Mesenchymal stem cell (in vitro differentiated cells and primary cell): ENCODE data around the gene GSTO2.

Experiments
- DNase-seq: peaks from one replicate; pipeline ENCODE4 v3.0.0-alpha.2; 2013
- H2AFZ ChIP-seq: one replicate; pipeline ENCODE4 v1.6.1; 2013; ENCODE audit warnings: low read depth, mild to moderate bottlenecking, control low read depth, inconsistent platforms, low read length, moderate library complexity
- H2AK5ac ChIP-seq: 2 replicates; pipeline ENCODE4 v1.6.1; 2013; ENCODE audit warnings: low read length, moderate library complexity, mild to moderate bottlenecking, inconsistent platforms; ENCODE audit not compliant: severe bottlenecking
- H2BK120ac ChIP-seq: one replicate; pipeline ENCODE4 v1.6.1; 2013; ENCODE audit warnings: low read depth, mild to moderate bottlenecking, inconsistent platforms, low read length, moderate library complexity
- H2BK12ac ChIP-seq, 2 experiments: one replicate each; pipeline ENCODE4 v1.6.1; 2013; ENCODE audit warnings: inconsistent platforms in 2 of 2, low read length in 2 of 2, mild to moderate bottlenecking in 2 of 2, moderate library complexity in 2 of 2, control low read depth in 1 of 2
- H2BK15ac ChIP-seq: one replicate; pipeline ENCODE4 v1.6.1; 2013; ENCODE audit warnings: mild to moderate bottlenecking, low read depth, inconsistent platforms; ENCODE audit not compliant: poor library complexity, severe bottlenecking
- H2BK5ac ChIP-seq: 2 replicates; pipeline ENCODE4 v1.6.1; 2013; ENCODE audit warnings: low read depth, mild to moderate bottlenecking, low read length, control low read depth, inconsistent platforms; ENCODE audit not compliant: poor library complexity, severe bottlenecking
- H3K14ac ChIP-seq, 2 experiments: one replicate each; pipeline ENCODE4 v1.6.1; 2013; ENCODE audit warnings: inconsistent platforms in 2 of 2, low read length in 2 of 2, control low read depth in 1 of 2, mild to moderate bottlenecking in 1 of 2, moderate library complexity in 1 of 2
- H3K18ac ChIP-seq, 2 experiments: one replicate each; pipeline ENCODE4 v1.6.1; 2013; ENCODE audit warnings: inconsistent platforms in 2 of 2, low read length in 2 of 2, control low read depth in 1 of 2, low read depth in 1 of 2, mild to moderate bottlenecking in 1 of 2
- H3K23ac ChIP-seq, 2 experiments: one replicate each; pipeline ENCODE4 v1.6.1; 2013; ENCODE audit warnings: inconsistent platforms in 2 of 2, low read length in 2 of 2, mild to moderate bottlenecking in 2 of 2, moderate library complexity in 2 of 2, control low read depth in 1 of 2
- H3K27ac ChIP-seq: 2 replicates; pipeline ENCODE4 v1.5.1; 2013; ENCODE audit warnings: mild to moderate bottlenecking, moderate library complexity, low read length, control low read depth, inconsistent platforms; ENCODE audit not compliant: poor library complexity, severe bottlenecking
- H3K27me3 ChIP-seq, 2 experiments: 2 replicates each; pipeline versions ENCODE4 v1.6.1 to v1.7.0; 2013; ENCODE audit warnings: low read length in 2 of 2, mild to moderate bottlenecking in 2 of 2, moderate library complexity in 2 of 2, control low read depth in 1 of 2, inconsistent platforms in 1 of 2; ENCODE audit not compliant: control insufficient read depth in 1 of 2, insufficient read depth in 1 of 2
- H3K36me3 ChIP-seq, 2 experiments: 2 replicates each; pipeline versions ENCODE4 v1.6.1 to v1.7.0; 2013; ENCODE audit warnings: low read length in 2 of 2, control low read depth in 1 of 2, inconsistent platforms in 1 of 2, low read depth in 1 of 2, mild to moderate bottlenecking in 1 of 2; ENCODE audit not compliant: insufficient read depth in 2 of 2, control insufficient read depth in 1 of 2
- H3K4ac ChIP-seq, 2 experiments: one replicate each; pipeline ENCODE4 v1.6.1; 2013; ENCODE audit warnings: inconsistent platforms in 2 of 2, low read length in 2 of 2, mild to moderate bottlenecking in 2 of 2, moderate library complexity in 2 of 2, control low read depth in 1 of 2, low read depth in 1 of 2
- H3K4me1 ChIP-seq: 2 replicates; pipeline ENCODE4 v1.6.1; 2013; ENCODE audit warnings: low read depth, low read length, control low read depth; ENCODE audit not compliant: control insufficient read depth, insufficient read depth
- H3K4me2 ChIP-seq: 2 replicates; pipeline ENCODE4 v1.6.1; 2013; ENCODE audit warnings: low read length, mild to moderate bottlenecking, inconsistent platforms; ENCODE audit not compliant: poor library complexity, severe bottlenecking
- H3K4me3 ChIP-seq, 2 experiments: 2 replicates each; pipeline versions ENCODE4 v1.5.1 to v1.7.0; 2013; ENCODE audit warnings: low read length in 2 of 2, mild to moderate bottlenecking in 2 of 2, control low read depth in 1 of 2, low read depth in 1 of 2; ENCODE audit not compliant: insufficient read depth in 1 of 2
- H3K79me1 ChIP-seq: replicated peaks from 2 replicates; pipeline ENCODE4 v1.6.1; 2013; ENCODE audit warnings: mild to moderate bottlenecking, control low read depth, low read length, inconsistent platforms; ENCODE audit not compliant: poor library complexity, severe bottlenecking
- H3K9ac ChIP-seq: 2 replicates; pipeline ENCODE4 v1.7.0; 2013; ENCODE audit warnings: mild to moderate bottlenecking, low read length, moderate library complexity
- H3K9me3 ChIP-seq: 2 replicates; pipeline ENCODE4 v1.7.0; 2013; ENCODE audit warnings: mild to moderate bottlenecking, low read length; ENCODE audit not compliant: control insufficient read depth
- H4K8ac ChIP-seq: one replicate; pipeline ENCODE4 v1.6.1; 2013; ENCODE audit warnings: inconsistent platforms, mild to moderate bottlenecking, low read length, moderate library complexity
- H4K91ac ChIP-seq: one replicate; pipeline ENCODE4 v1.6.1; 2013; ENCODE audit warnings: mild to moderate bottlenecking, low read length, inconsistent platforms
- WGBS: methylation state at CpG from one replicate; pipeline ENCODE4 v1.1.7; 2013; ENCODE audit warnings: mixed read lengths; 5-methylcytosine and 5-hydroxymethylcytosine counted together

The GSTO2 gene

DNA sequence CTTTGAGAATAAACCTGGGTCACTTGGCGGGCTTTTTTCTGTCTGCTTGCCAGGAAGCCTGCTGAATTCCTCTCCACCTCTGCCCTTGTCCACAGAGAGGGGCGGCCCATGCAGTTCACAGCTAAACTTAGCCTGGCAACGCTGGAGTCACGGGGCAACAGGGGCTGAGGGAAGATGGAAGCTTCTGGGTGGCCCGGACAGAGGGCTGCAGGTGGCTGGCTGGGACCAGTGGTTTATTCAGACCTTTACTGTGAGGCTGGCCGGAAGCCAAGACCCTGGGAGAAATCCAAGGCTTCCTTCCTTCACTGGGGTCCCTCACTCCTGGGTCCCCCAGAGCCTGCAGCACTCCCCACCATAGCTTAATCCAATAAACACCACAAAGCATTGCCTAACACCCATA, 52.2 kb downstream of the GSTO2 start:
- H3K23ac ChIP-seq: no peak overlapping the region
- H2AFZ ChIP-seq: no peak overlapping the region
- H2AK5ac ChIP-seq: no peak overlapping the region
- no peak overlapping the region for H3K18ac ChIP-seq
- no peak overlapping the region for H2BK5ac ChIP-seq
- H4K8ac ChIP-seq: no peak overlapping the region
- H3K79me1 ChIP-seq: peaks cover 39% of the 10 kb centered on the region
- no peak overlapping the region for H3K4me3 ChIP-seq
- no peak overlapping the region for H2BK12ac ChIP-seq
- peak overlapping the region; percentile 21 for H3K9ac ChIP-seq
- H3K27ac ChIP-seq: no peak overlapping the region
- no peak overlapping the region for H3K4ac ChIP-seq
- H3K36me3 ChIP-seq: peaks cover 35 to 46% of the 10 kb centered on the region in 2 experiments
- WGBS: 89% methylated on average over 6 of the region's 6 CpGs
- no peak overlapping the region for H2BK120ac ChIP-seq
- no peak overlapping the region for H4K91ac ChIP-seq
- peaks cover 41% of the 10 kb centered on the region for H3K4me1 ChIP-seq
- no peak overlapping the region for H3K14ac ChIP-seq
- no peak overlapping the region for H2BK15ac ChIP-seq
- no peak for DNase-seq
- H3K27me3 ChIP-seq: no peaks in the 10 kb centered on the region
- H3K9me3 ChIP-seq: no peaks in the 10 kb centered on the region
- H3K4me2 ChIP-seq: no peak overlapping the region

DNA sequence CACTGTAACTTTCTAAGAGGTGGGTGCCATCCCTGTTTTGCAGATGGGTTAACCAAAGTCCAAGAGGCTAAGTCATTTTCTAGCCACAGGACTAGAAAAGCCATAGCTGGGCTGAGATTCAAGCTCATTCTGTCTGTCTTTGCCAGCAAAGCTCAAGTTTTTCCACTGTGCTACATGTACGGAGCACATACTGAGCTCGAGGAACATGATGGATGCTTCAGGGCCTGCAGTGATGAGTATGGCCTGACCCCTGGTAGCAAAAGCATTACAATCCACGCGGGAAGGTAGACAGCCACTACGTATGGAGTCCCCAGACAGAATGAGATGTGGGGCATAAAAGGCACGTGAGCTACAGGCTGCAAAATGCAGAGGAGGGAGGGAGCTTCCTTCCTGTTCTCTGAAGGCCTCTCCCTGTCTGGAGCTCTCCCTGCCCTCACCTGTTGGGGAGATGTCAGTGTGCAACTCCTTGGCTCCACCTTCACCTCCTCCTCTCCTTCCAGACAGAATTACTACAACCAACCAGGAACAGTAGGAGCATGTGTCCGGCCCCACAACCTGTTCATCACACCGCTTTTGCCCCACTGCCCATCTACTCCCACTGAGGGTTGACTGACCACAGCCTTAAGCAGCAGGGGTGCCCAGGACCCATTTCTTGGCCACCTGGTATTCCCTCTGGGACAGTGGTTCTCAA, 52.9 kb downstream of the GSTO2 start:
- peak overlapping the region; percentile 5 to 37 for H3K18ac ChIP-seq

DNA sequence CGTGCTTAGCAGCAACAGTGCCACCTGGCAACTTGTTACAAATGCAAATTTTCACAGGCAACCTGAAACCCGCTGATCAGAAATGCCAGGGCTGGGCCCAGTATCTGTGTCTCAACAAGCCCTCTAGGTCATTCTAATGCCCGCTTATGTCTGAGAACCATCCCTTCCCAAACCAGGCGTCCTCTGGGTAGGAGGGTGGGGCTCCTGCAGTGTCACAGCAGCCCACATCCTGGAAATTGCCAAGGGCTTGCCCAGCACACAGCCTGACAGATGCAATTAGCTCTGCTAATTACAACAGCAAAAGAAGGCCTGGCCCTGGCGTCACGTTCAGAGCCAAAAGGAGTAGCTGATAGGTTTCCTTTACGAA, 53.4 kb downstream of the GSTO2 start:
- peak overlapping the region; percentile 21 for H3K9ac ChIP-seq
- H2AFZ ChIP-seq: no peak overlapping the region
- H3K9me3 ChIP-seq: no peaks in the 10 kb centered on the region
- WGBS: 79% methylated on average over 7 of the region's 7 CpGs
- no peak overlapping the region for H3K23ac ChIP-seq
- no peak overlapping the region for H2AK5ac ChIP-seq
- no peaks in the 10 kb centered on the region for H3K27me3 ChIP-seq
- DNase-seq: no peak
- H2BK5ac ChIP-seq: no peak overlapping the region
- H2BK12ac ChIP-seq: no peak overlapping the region
- peaks cover 48% of the 10 kb centered on the region for H3K4me1 ChIP-seq
- H2BK15ac ChIP-seq: no peak overlapping the region
- no peak overlapping the region for H4K8ac ChIP-seq
- H3K79me1 ChIP-seq: peaks cover 33% of the 10 kb centered on the region
- H3K27ac ChIP-seq: no peak overlapping the region
- no peak overlapping the region for H3K14ac ChIP-seq
- H3K4me2 ChIP-seq: no peak overlapping the region
- no peak overlapping the region for H3K4me3 ChIP-seq
- no peak overlapping the region for H4K91ac ChIP-seq
- H2BK120ac ChIP-seq: no peak overlapping the region
- no peak overlapping the region for H3K4ac ChIP-seq
- peak overlapping the region; percentile 5 to 13 for H3K18ac ChIP-seq
- peaks cover 38 to 47% of the 10 kb centered on the region in 2 experiments for H3K36me3 ChIP-seq

More for the DNA sequence above, 52.9 kb downstream of the GSTO2 start:
- Histone ChIP-seq H3K27me3 (no peaks in the 10 kb centered on the region), H2BK15ac (no peak overlapping the region), H4K8ac (no peak overlapping the region), H3K27ac (no peak overlapping the region), H3K23ac (no peak overlapping the region), H2AFZ (no peak overlapping the region), H3K14ac (peak overlapping the region in 1 of 2 experiments; percentile 9), H2BK120ac (no peak overlapping the region), H3K36me3 (peaks cover 36 to 47% of the 10 kb centered on the region in 2 experiments), H3K9ac (peak overlapping the region; percentile 21), H3K4me1 (peaks cover 43% of the 10 kb centered on the region), H3K9me3 (no peaks in the 10 kb centered on the region), H3K4ac (no peak overlapping the region), H2AK5ac (no peak overlapping the region), H4K91ac (no peak overlapping the region), H3K4me2 (no peak overlapping the region), H3K4me3 (peak overlapping the region in 1 of 2 experiments; percentile 16), H2BK5ac (no peak overlapping the region), H3K79me1 (peaks cover 34% of the 10 kb centered on the region), H2BK12ac (no peak overlapping the region)
- no peak for DNase-seq
- 91% methylated on average over 8 of the region's 8 CpGs for WGBS

DNA sequence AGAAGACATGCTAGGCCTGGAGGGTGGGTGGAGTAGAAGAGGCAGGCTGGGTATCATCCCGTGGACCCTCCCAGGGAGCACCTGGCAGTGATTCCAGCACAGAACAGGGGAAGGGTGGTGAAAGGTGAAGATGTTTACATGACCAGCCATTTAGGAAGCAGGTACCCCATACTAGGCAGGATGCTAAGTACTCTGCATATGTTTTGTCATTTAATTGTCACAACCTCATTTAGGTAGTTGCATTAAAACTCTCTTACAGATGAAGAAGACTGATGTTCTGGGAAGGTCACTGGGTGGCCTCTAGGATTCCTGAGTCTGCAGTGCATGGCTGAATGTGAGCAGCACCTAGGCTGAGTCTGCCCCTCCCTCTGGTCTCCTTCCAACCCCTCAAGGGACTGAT, 54.1 kb downstream of the GSTO2 start:
- Histone ChIP-seq H3K27me3 (no peaks in the 10 kb centered on the region), H3K36me3 (peaks cover 34 to 47% of the 10 kb centered on the region in 2 experiments), H3K4me1 (peaks cover 49% of the 10 kb centered on the region), H3K4me3 (no peak overlapping the region), H3K23ac (no peak overlapping the region), H4K8ac (no peak overlapping the region), H4K91ac (no peak overlapping the region), H3K9ac (peak overlapping the region; percentile 21), H2AFZ (no peak overlapping the region), H2BK15ac (no peak overlapping the region), H3K4ac (no peak overlapping the region), H2BK12ac (no peak overlapping the region), H2BK120ac (no peak overlapping the region), H2AK5ac (no peak overlapping the region), H3K27ac (no peak overlapping the region), H2BK5ac (no peak overlapping the region), H3K14ac (no peak overlapping the region), H3K9me3 (no peaks in the 10 kb centered on the region), H3K4me2 (no peak overlapping the region), H3K18ac (no peak overlapping the region), H3K79me1 (peaks cover 29% of the 10 kb centered on the region)
- WGBS: 76% methylated on average over 1 of the region's 1 CpG
- no peak for DNase-seq
